H9 (cell line): ENCODE results near the gene GAN. TPM values are rescaled to one million over a fixed set of nuclear protein-coding genes. Genes with fewer than 3 reads are reported as not detected.

Experiments
- DNase-seq: peaks from one replicate; pipeline ENCODE4 v3.0.0-alpha.2; 2017
- H2AFZ ChIP-seq: one replicate; pipeline ENCODE4 v1.6.1; 2013; ENCODE audit warnings: mild to moderate bottlenecking, low read length, control low read depth, moderate library complexity
- H2AK5ac ChIP-seq: 2 replicates; pipeline ENCODE4 v1.6.1; 2013; ENCODE audit warnings: low read length, control low read depth, mixed read lengths; ENCODE audit not compliant: insufficient read length
- H2BK120ac ChIP-seq: one replicate; pipeline ENCODE4 v1.6.1; 2013; ENCODE audit warnings: low read depth, mild to moderate bottlenecking, low read length, control low read depth, inconsistent platforms; ENCODE audit not compliant: poor library complexity, severe bottlenecking
- H2BK12ac ChIP-seq: 2 replicates; pipeline ENCODE4 v1.6.1; 2013; ENCODE audit warnings: low read length, control low read depth, mixed read lengths, low read depth; ENCODE audit not compliant: insufficient read length
- H2BK15ac ChIP-seq: 2 replicates; pipeline ENCODE4 v1.6.1; 2013; ENCODE audit warnings: low read depth, low read length, control low read depth
- H2BK20ac ChIP-seq: one replicate; pipeline ENCODE4 v1.6.1; 2013; ENCODE audit warnings: low read depth, mild to moderate bottlenecking, low read length, control low read depth, inconsistent platforms; ENCODE audit not compliant: poor library complexity, severe bottlenecking
- H2BK5ac ChIP-seq: 2 replicates; pipeline ENCODE4 v1.6.1; 2013; ENCODE audit warnings: low read length, control low read depth, mixed read lengths; ENCODE audit not compliant: insufficient read length
- H3K14ac ChIP-seq: 2 replicates; pipeline ENCODE4 v1.6.1; 2013; ENCODE audit warnings: low read length, control low read depth; ENCODE audit not compliant: insufficient read depth
- H3K18ac ChIP-seq: 2 replicates; pipeline ENCODE4 v1.6.1; 2013; ENCODE audit warnings: low read depth, mild to moderate bottlenecking, mixed read lengths, low read length, control low read depth; ENCODE audit not compliant: insufficient read length
- H3K23ac ChIP-seq: 2 replicates; pipeline ENCODE4 v1.6.1; 2013; ENCODE audit warnings: low read length, control low read depth, mixed read lengths, low read depth; ENCODE audit not compliant: insufficient read length
- H3K23me2 ChIP-seq: 2 replicates; pipeline ENCODE4 v1.6.1; 2013; ENCODE audit warnings: low read depth, mild to moderate bottlenecking, mixed read lengths, low read length, control low read depth; ENCODE audit not compliant: insufficient read length, poor library complexity, severe bottlenecking
- H3K27ac ChIP-seq: 2 replicates; pipeline ENCODE4 v1.5.1; 2013; ENCODE audit warnings: low read length, control low read depth, mixed read lengths, low read depth; ENCODE audit not compliant: insufficient read length
- H3K27me3 ChIP-seq: 2 replicates; pipeline ENCODE4 v1.6.1; 2013; ENCODE audit warnings: low read length, control low read depth, inconsistent platforms; ENCODE audit not compliant: insufficient read depth
- H3K4ac ChIP-seq: 2 replicates; pipeline ENCODE4 v1.6.1; 2013; ENCODE audit warnings: low read depth, mild to moderate bottlenecking, control low read depth, inconsistent platforms, low read length, moderate library complexity
- H3K4me1 ChIP-seq: 2 replicates; pipeline ENCODE4 v1.6.1; 2013; ENCODE audit warnings: low read length, control low read depth, inconsistent platforms; ENCODE audit not compliant: insufficient read depth
- H3K4me2 ChIP-seq: 2 replicates; pipeline ENCODE4 v1.6.1; 2013; ENCODE audit warnings: low read length, control low read depth, mixed read lengths; ENCODE audit not compliant: insufficient read length, insufficient read depth
- H3K56ac ChIP-seq: 2 replicates; pipeline ENCODE4 v1.6.1; 2013; ENCODE audit warnings: low read depth, mild to moderate bottlenecking, mixed read lengths, low read length, control low read depth; ENCODE audit not compliant: insufficient read length
- H3K79me1 ChIP-seq: 2 replicates; pipeline ENCODE4 v1.6.1; 2013; ENCODE audit warnings: low read depth, mild to moderate bottlenecking, moderate library complexity, low read length, control low read depth, inconsistent platforms; ENCODE audit not compliant: insufficient read depth, poor library complexity, severe bottlenecking
- H3K79me2 ChIP-seq: 2 replicates; pipeline ENCODE4 v1.6.1; 2013; ENCODE audit warnings: low read length, control low read depth, inconsistent platforms; ENCODE audit not compliant: insufficient read depth
- H3K9ac ChIP-seq: 2 replicates; pipeline ENCODE4 v1.6.1; 2013; ENCODE audit warnings: low read length, control low read depth, mixed read lengths; ENCODE audit not compliant: insufficient read length; ENCODE audit errors: extremely low read depth
- H3K9me3 ChIP-seq: one replicate; pipeline ENCODE4 v1.6.1; 2013; ENCODE audit warnings: low read depth, low read length, inconsistent platforms; ENCODE audit not compliant: control insufficient read depth
- H3T11ph ChIP-seq: one replicate; pipeline ENCODE4 v1.6.1; 2013; ENCODE audit warnings: mild to moderate bottlenecking, low read length, control low read depth, inconsistent platforms
- H4K20me1 ChIP-seq: one replicate; pipeline ENCODE4 v1.6.1; 2013; ENCODE audit not compliant: control insufficient read depth, insufficient read length, insufficient read depth
- H4K5ac ChIP-seq: 2 replicates; pipeline ENCODE4 v1.6.1; 2013; ENCODE audit warnings: low read depth, mild to moderate bottlenecking, mixed read lengths, low read length, control low read depth; ENCODE audit not compliant: insufficient read length
- H4K8ac ChIP-seq: replicated peaks from 2 replicates; pipeline ENCODE4 v1.6.1; 2013; ENCODE audit warnings: low read length, control low read depth, mixed read lengths, low read depth; ENCODE audit not compliant: insufficient read length
- H4K91ac ChIP-seq: 2 replicates; pipeline ENCODE4 v1.6.1; 2013; ENCODE audit warnings: low read depth, mild to moderate bottlenecking, moderate library complexity, mixed read lengths, low read length, control low read depth; ENCODE audit not compliant: insufficient read length
- H3K27ac Mint-ChIP-seq, 3 experiments: 2 replicates in 2 of 3; 3 replicates in 1 of 3; pipeline ENCODE4 v1.8.0; 2020 to 2021; ENCODE audit warnings: mixed read lengths in 3 of 3, mild to moderate bottlenecking in 1 of 3, moderate library complexity in 1 of 3
- H3K27me3 Mint-ChIP-seq: 2 replicates; pipeline ENCODE4 v1.8.0; 2021; ENCODE audit warnings: low read depth, mild to moderate bottlenecking, moderate library complexity, mixed read lengths
- H3K36me3 Mint-ChIP-seq, 3 experiments: 2 replicates in 2 of 3; 3 replicates in 1 of 3; pipeline ENCODE4 v1.8.0; 2020 to 2021; ENCODE audit warnings: low read depth in 3 of 3, mixed read lengths in 3 of 3; ENCODE audit not compliant: insufficient read depth in 1 of 3
- H3K4me1 Mint-ChIP-seq, 2 experiments: 2 replicates each; pipeline ENCODE4 v1.8.0; 2020; ENCODE audit warnings: mixed read lengths in 2 of 2
- H3K4me3 Mint-ChIP-seq, 2 experiments: 2 replicates in 1 of 2; 3 replicates in 1 of 2; pipeline ENCODE4 v1.8.0; 2020 to 2021; ENCODE audit warnings: mild to moderate bottlenecking in 2 of 2, mixed read lengths in 2 of 2, moderate library complexity in 1 of 2
- H3K9me3 Mint-ChIP-seq, 2 experiments: 2 replicates in 1 of 2; 3 replicates in 1 of 2; pipeline ENCODE4 v1.8.0; 2020; ENCODE audit warnings: mild to moderate bottlenecking in 2 of 2, mixed read lengths in 2 of 2, moderate library complexity in 1 of 2
- CTCF ChIP-seq: fragments of 200-600 bp; sonication (generic); conservative IDR thresholded peaks from 3 replicates; pipeline ENCODE4 v1.8.0; 2021; ENCODE audit warnings: antibody characterized with exemption, mild to moderate bottlenecking
- WGBS: extraction: QIAGEN DNeasy Blood & Tissue Kit; methylation state at CpG from one replicate; pipeline ENCODE4 v1.1.7; 2013; ENCODE audit warnings: missing lambda C conversion rate, low lambda C conversion rate, mixed read lengths; ENCODE audit not compliant: insufficient read length; ENCODE audit errors: extremely low coverage; 5-methylcytosine and 5-hydroxymethylcytosine counted together
- total RNA-seq: library from RNA; stranded (reverse); gene quantifications from 2 replicates; pipeline ENCODE4 v1.2.1, GENCODE V29; 2021

GAN gene
- total RNA-seq, 1 experiment from 2014 or later: 20.9 TPM

GRCh38 chr16:81279392-81279791, 35.4 kb upstream of the GAN start:
- H3K4ac ChIP-seq: no peak overlapping the region
- H3K79me2 ChIP-seq: no peaks in the 10 kb centered on the region
- H3K4me1 ChIP-seq: no peaks in the 10 kb centered on the region
- WGBS: no CpG with 5 or more reads among the region's 4 CpGs
- no peak overlapping the region for H3K27ac ChIP-seq
- Mint-ChIP-seq H3K4me1 (no peaks in the 10 kb centered on the region), H3K36me3 (no peaks in the 10 kb centered on the region), H3K4me3 (no peak overlapping the region), H3K9me3 (no peaks in the 10 kb centered on the region), H3K27me3 (no peaks in the 10 kb centered on the region), H3K27ac (no peak overlapping the region)
- no peak overlapping the region for H2BK20ac ChIP-seq
- no peak overlapping the region for H3K23ac ChIP-seq
- no peak for TF ChIP-seq CTCF
- H3K23me2 ChIP-seq: no peaks in the 10 kb centered on the region
- no peak overlapping the region for H3K18ac ChIP-seq
- H4K8ac ChIP-seq: no peak overlapping the region
- H3K56ac ChIP-seq: no peak overlapping the region
- H4K20me1 ChIP-seq: no peaks in the 10 kb centered on the region
- no peak overlapping the region for H3T11ph ChIP-seq
- no peak overlapping the region for H2BK15ac ChIP-seq
- H2BK120ac ChIP-seq: no peak overlapping the region
- H2BK12ac ChIP-seq: no peak overlapping the region
- no peaks in the 10 kb centered on the region for H3K9me3 ChIP-seq
- no peaks in the 10 kb centered on the region for H3K79me1 ChIP-seq
- no peak for DNase-seq
- no peak overlapping the region for H3K14ac ChIP-seq
- H2AFZ ChIP-seq: no peak overlapping the region
- no peak overlapping the region for H4K91ac ChIP-seq
- no peaks in the 10 kb centered on the region for H3K27me3 ChIP-seq
- no peak overlapping the region for H4K5ac ChIP-seq
- H3K9ac ChIP-seq: no peak overlapping the region
- no peak overlapping the region for H3K4me2 ChIP-seq
- no peak overlapping the region for H2BK5ac ChIP-seq
- H2AK5ac ChIP-seq: no peak overlapping the region
